ENCODE data around the gene ACTN3. TPM values are rescaled to one million over a fixed set of nuclear protein-coding genes. Genes with fewer than 3 reads are reported as not detected.

ACTN3 gene
- total RNA-seq, 1 donor from 2014 or later, result 0.11 TPM

- Mint-ChIP-seq H3K27ac (ENCODE audit: unreplicated experiment) (no peak within 1 kb of the TSS), H3K27me3 (ENCODE audit: unreplicated experiment) (peaks cover 5% of the 10 kb centered on the region), H3K4me3 (ENCODE audit: unreplicated experiment) (peak within 1 kb of the TSS; percentile 82), H3K4me1 (ENCODE audit: unreplicated experiment) (peaks cover 22% of the 10 kb centered on the region), H3K36me3 (ENCODE audit: unreplicated experiment) (peaks cover 16% of the 10 kb centered on the region), H3K9me3 (ENCODE audit: unreplicated experiment) (no peaks in the 10 kb centered on the region)
- DNase-seq (ENCODE audit: extremely low spot score, unreplicated experiment), result peak; percentile 98
- TF ChIP-seq CTCF (IDR thresholded peaks at IDR 0.05), result no peak
Observed at GRCh38 chr11:66545701-66546367, 869 bp upstream of the ACTN3 start, which contains the start of gene ZDHHC24. ZDHHC24 (minus strand) TSS chr11:66546048; CDS start chr11:66546003, 45 bp downstream.

GRCh38 chr11:66546966-66547661 is 411 bp downstream of the ACTN3 start:
- Mint-ChIP-seq H3K9me3 (ENCODE audit: unreplicated experiment) (no peaks in the 10 kb centered on the region), H3K27me3 (ENCODE audit: unreplicated experiment) (peaks cover 5% of the 10 kb centered on the region), H3K4me3 (ENCODE audit: unreplicated experiment) (peak overlapping the region; percentile 75), H3K27ac (ENCODE audit: unreplicated experiment) (no peak overlapping the region), H3K36me3 (ENCODE audit: unreplicated experiment) (peaks cover 10% of the 10 kb centered on the region), H3K4me1 (ENCODE audit: unreplicated experiment) (peaks cover 22% of the 10 kb centered on the region)
- no peak for TF ChIP-seq CTCF (IDR thresholded peaks at IDR 0.05)
- DNase-seq (ENCODE audit: extremely low spot score, unreplicated experiment), result no peak

GRCh38 chr11:66547662-66548009 is 933 bp downstream of the ACTN3 start:
- Mint-ChIP-seq H3K9me3 (ENCODE audit: unreplicated experiment) (no peaks in the 10 kb centered on the region), H3K4me1 (ENCODE audit: unreplicated experiment) (peaks cover 22% of the 10 kb centered on the region), H3K4me3 (ENCODE audit: unreplicated experiment) (no peak overlapping the region), H3K27me3 (ENCODE audit: unreplicated experiment) (peaks cover 5% of the 10 kb centered on the region), H3K36me3 (ENCODE audit: unreplicated experiment) (peaks cover 5% of the 10 kb centered on the region), H3K27ac (ENCODE audit: unreplicated experiment) (no peak overlapping the region)
- no peak for TF ChIP-seq CTCF (IDR thresholded peaks at IDR 0.05)
- no peak for DNase-seq (ENCODE audit: extremely low spot score, unreplicated experiment)

GRCh38 chr11:66548041-66548440 is 1.3 kb downstream of the ACTN3 start:
- H3K4me1 Mint-ChIP-seq (ENCODE audit: unreplicated experiment), result peaks cover 22% of the 10 kb centered on the region
- no peaks in the 10 kb centered on the region for H3K9me3 Mint-ChIP-seq (ENCODE audit: unreplicated experiment)
- peaks cover 4% of the 10 kb centered on the region for H3K36me3 Mint-ChIP-seq (ENCODE audit: unreplicated experiment)
- H3K27ac Mint-ChIP-seq (ENCODE audit: unreplicated experiment), result no peak overlapping the region
- H3K4me3 Mint-ChIP-seq (ENCODE audit: unreplicated experiment), result no peak overlapping the region
- no peak for DNase-seq (ENCODE audit: extremely low spot score, unreplicated experiment)
- TF ChIP-seq CTCF (IDR thresholded peaks at IDR 0.05), result no peak
- H3K27me3 Mint-ChIP-seq (ENCODE audit: unreplicated experiment), result peaks cover 5% of the 10 kb centered on the region
